OCI-LY1 (cell line): ENCODE measurements around the gene CFAP251.

Experiments used
- EZH2 ChIP-seq: fragments of 200-600 bp; sonication (generic), shearing (Covaris generic); IDR thresholded peaks from 2 replicates; pipeline ENCODE4 v1.8.0; 2017; ENCODE audit warnings: borderline replicate concordance, mixed run types, mild to moderate bottlenecking, antibody characterized with exemption, low read length, moderate library complexity, mixed read lengths
- TF ChIP-seq, protein P1 (sequence below): fragments of 200-600 bp; sonication (generic), shearing (Covaris generic); IDR thresholded peaks from 2 replicates; pipeline ENCODE4 v1.5.1; 2017; ENCODE audit warnings: mild to moderate bottlenecking, antibody characterized with exemption, low read length, moderate library complexity, mixed read lengths

DNA sequence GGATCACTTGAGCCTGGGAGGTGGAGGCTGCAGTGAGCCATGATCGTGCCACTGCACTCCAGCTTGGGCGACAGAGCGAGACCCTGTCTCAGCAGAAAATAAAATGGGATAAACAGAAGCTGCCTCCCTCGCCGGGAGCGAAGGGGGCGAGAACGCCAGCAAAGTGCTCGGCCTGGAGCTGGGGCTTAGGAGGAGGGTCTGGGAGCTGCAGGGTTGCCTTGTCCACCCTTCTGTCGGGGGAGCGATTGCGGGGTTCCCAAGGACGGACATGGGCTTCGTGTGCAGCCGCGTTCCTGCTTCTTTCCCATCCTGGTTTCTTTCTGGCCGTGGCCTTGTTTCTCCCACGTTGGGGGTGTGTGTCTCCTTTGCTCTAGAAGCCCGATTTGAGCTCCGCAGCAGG is 132.3 kb downstream of the CFAP251 start:
- TF ChIP-seq, protein P1, sequence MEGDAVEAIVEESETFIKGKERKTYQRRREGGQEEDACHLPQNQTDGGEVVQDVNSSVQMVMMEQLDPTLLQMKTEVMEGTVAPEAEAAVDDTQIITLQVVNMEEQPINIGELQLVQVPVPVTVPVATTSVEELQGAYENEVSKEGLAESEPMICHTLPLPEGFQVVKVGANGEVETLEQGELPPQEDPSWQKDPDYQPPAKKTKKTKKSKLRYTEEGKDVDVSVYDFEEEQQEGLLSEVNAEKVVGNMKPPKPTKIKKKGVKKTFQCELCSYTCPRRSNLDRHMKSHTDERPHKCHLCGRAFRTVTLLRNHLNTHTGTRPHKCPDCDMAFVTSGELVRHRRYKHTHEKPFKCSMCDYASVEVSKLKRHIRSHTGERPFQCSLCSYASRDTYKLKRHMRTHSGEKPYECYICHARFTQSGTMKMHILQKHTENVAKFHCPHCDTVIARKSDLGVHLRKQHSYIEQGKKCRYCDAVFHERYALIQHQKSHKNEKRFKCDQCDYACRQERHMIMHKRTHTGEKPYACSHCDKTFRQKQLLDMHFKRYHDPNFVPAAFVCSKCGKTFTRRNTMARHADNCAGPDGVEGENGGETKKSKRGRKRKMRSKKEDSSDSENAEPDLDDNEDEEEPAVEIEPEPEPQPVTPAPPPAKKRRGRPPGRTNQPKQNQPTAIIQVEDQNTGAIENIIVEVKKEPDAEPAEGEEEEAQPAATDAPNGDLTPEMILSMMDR: no peak
- no peak for TF ChIP-seq EZH2
